ENCODE results near the gene PRM2. TPM values are rescaled to one million over a fixed set of nuclear protein-coding genes. Genes with fewer than 3 reads are reported as not detected.

PRM2 gene
- total RNA-seq, 1 donor from 2014 or later = not detected

GRCh38 chr16:11238272-11239202 lies 37.7 kb downstream of the PRM2 start:
- intact Hi-C loops (cut with DNase I) = no loop called here
- H3K36me3 ChIP-seq = no peaks in the 10 kb centered on the region
- no peak for TF ChIP-seq CTCF (IDR thresholded peaks at IDR 0.05)
- no peaks in the 10 kb centered on the region for H3K27me3 ChIP-seq
- H3K4me1 ChIP-seq = peaks cover 0 to 5% of the 10 kb centered on the region in 2 donors
- H3K27ac ChIP-seq = no peak overlapping the region
- no peaks in the 10 kb centered on the region for H3K9me3 ChIP-seq
- H3K4me3 ChIP-seq = no peak overlapping the region
- DNase-seq (ENCODE audit: low spot score in 2 of 2) = no peak

DNA sequence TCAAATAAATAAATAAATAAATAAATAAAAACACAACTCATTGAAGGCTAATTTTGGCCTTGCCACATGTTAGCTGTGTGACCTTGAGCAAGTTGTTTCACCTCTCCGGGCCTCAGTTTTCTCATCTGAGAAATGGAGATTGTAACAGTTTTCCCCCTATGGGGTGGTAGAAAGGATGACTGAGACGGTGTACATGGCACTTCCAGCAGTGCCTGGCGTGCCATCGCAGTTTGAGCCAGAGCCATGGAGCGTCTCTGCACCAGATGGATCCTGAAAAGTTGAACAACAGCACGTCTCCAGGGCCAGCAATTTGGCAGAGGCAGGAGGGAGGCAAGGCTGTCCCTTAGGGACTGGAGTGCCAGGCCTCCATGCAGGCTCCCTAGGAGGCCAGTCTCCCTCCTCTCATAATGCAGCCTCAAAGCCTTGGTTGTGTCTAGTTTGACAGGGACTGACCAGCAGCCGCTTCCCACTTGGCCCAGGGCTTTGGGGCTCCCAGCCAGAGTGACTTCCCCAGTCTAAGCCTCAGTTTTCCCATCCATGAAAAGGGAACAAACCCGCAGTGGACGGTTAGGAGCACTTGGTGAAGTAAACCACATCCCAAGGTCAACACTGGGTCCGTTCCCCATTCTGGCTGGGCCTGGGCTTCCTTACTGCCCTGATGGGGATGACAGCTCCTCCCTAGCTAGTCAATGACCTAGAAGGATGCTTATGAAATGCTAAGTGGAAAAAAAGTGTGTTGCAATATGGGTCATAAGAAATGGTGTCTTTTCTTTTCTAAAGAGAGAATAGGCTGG lies 39.6 kb downstream of the PRM2 start:
- Histone ChIP-seq H3K27ac (no peak overlapping the region), H3K27me3 (no peaks in the 10 kb centered on the region), H3K36me3 (no peaks in the 10 kb centered on the region), H3K4me1 (peaks cover 0 to 8% of the 10 kb centered on the region in 2 donors), H3K4me3 (no peak overlapping the region), H3K9me3 (no peaks in the 10 kb centered on the region)
- DNase-seq (ENCODE audit: low spot score in 2 of 2) = no peak
- intact Hi-C loops (cut with DNase I) = no loop called here
- TF ChIP-seq CTCF (IDR thresholded peaks at IDR 0.05) = no peak

- Histone ChIP-seq H3K4me3 (no peak overlapping the region), H3K36me3 (no peaks in the 10 kb centered on the region), H3K9me3 (no peaks in the 10 kb centered on the region), H3K27me3 (no peaks in the 10 kb centered on the region), H3K27ac (no peak overlapping the region), H3K4me1 (peaks cover 0 to 8% of the 10 kb centered on the region in 2 donors)
- no peak for DNase-seq (ENCODE audit: low spot score in 2 of 2)
- intact Hi-C loops (cut with DNase I) = no loop called here
- no peak for TF ChIP-seq CTCF (IDR thresholded peaks at IDR 0.05)
Measured at GRCh38 chr16:11235703-11235991, 40.6 kb downstream of the PRM2 start.

DNA sequence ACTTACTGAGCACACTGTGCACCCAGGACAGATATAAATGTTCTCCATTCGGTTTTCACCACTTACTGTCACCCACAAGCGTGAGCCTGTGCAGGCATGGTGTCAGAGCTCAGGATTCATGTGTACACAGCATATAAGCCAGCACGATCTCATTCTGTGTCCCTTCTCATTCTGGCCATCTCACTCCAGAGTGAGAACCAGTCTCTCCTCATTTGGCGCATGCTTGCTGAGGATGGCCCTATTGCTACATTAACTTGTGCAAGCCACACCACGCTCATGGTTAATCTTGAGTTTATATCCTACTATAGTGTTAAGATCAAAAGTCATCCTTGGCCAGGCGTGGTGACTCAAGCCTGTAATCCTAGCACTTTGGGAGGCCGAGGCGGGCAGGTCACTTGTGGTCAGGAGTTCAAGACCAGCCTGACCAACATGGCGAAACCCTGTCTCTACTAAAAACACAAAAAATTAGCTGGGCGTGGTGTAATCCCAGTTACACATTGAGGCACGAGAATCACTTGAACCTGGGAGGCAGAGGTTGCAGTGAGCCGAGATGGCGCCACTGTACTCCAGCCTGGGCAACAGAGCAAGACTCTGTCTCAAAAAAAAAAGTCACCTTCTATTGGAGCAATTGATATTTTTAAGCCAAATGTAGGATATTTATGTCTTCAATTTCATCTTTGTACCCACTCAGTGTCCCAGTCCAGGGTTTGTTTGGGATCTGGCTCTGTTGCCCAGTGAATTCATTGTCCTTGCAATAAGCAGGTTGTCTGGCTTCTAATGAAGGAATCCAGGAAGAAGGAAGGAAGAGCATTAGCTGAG lies 41.2 kb downstream of the PRM2 start:
- intact Hi-C loops (cut with DNase I) = no loop called here
- Histone ChIP-seq H3K9me3 (no peaks in the 10 kb centered on the region), H3K27me3 (no peaks in the 10 kb centered on the region), H3K4me3 (no peak overlapping the region), H3K36me3 (no peaks in the 10 kb centered on the region), H3K4me1 (peaks cover 0 to 3% of the 10 kb centered on the region in 2 donors), H3K27ac (no peak overlapping the region)
- TF ChIP-seq CTCF (IDR thresholded peaks at IDR 0.05) = no peak
- DNase-seq (ENCODE audit: low spot score in 2 of 2) = no peak

DNA sequence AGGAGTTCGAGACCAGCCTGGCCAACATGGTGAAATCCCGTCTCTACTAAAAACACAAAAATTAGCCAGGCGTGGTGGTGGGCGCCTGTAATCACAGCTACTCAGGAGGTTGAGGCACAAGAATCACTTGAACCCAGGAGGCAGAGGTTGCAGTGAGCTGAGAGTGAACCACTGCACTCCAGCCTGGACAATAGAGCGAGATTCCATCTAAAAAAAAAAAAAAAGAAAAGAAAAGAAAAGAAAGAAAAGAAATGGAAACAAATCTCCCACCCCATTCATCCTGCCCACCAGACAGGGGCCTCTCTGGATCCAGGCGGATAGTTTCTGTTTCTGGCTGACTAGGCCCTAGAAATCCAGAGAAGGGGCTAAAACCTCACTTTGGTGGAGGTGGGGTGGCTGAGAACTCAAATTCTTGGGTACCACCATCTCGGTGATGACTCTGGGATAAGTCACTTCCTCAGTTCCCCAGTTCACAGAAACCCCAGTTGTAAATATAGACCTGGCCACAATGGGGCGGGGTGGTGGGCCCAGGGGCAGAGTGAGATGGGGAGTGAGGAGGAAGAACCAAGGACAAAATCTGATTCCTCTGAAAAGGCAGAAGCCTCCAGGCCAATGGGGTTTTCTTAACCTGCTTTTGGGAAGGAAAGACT lies 42.4 kb downstream of the PRM2 start:
- Histone ChIP-seq H3K27me3 (no peaks in the 10 kb centered on the region), H3K4me3 (no peak overlapping the region), H3K27ac (no peak overlapping the region), H3K36me3 (no peaks in the 10 kb centered on the region), H3K4me1 (peaks cover 0 to 3% of the 10 kb centered on the region in 2 donors), H3K9me3 (no peaks in the 10 kb centered on the region)
- intact Hi-C loops (cut with DNase I) = no loop called here
- no peak for DNase-seq (ENCODE audit: low spot score in 2 of 2)
- TF ChIP-seq CTCF (IDR thresholded peaks at IDR 0.05) = no peak

Data from ascending aorta (tissue), 2 donors.